ENCODE data around the gene KLHL7. TPM values are rescaled to one million over a fixed set of nuclear protein-coding genes. Genes with fewer than 3 reads are reported as not detected.

Gene KLHL7
- 17.7 and 19.7 TPM in 2 replicates for total RNA-seq

- DNase-seq (ENCODE audit: low read depth in 2 of 2) = peak; percentile 80 to 95
Observed at GRCh38 chr7:23105644-23106056, at the start of gene KLHL7. TSS of gene KLHL7 (plus strand) at chr7:23105785. CDS start at chr7:23106027, 242 bp downstream.

- DNase-seq (ENCODE audit: low read depth in 2 of 2) = no peak
Observed at GRCh38 chr7:23058408-23059096, 47.0 kb upstream of the KLHL7 start.

GRCh38 chr7:23061327-23061726, 44.3 kb upstream of the KLHL7 start:
- no peak for DNase-seq (ENCODE audit: low read depth in 2 of 2)

- no peak for DNase-seq (ENCODE audit: low read depth in 2 of 2)
Observed at GRCh38 chr7:23062452-23062851, 43.1 kb upstream of the KLHL7 start.

GRCh38 chr7:23065974-23066373, 39.6 kb upstream of the KLHL7 start:
- no peak for DNase-seq (ENCODE audit: low read depth in 2 of 2)

GRCh38 chr7:23067271-23067670, 38.3 kb upstream of the KLHL7 start:
- DNase-seq (ENCODE audit: low read depth in 2 of 2) = no peak

GRCh38 chr7:23072048-23072447, 33.5 kb upstream of the KLHL7 start:
- no peak for DNase-seq (ENCODE audit: low read depth in 2 of 2)

- no peak for DNase-seq (ENCODE audit: low read depth in 2 of 2)
Observed at GRCh38 chr7:23072922-23073321, 32.7 kb upstream of the KLHL7 start.

- peak; percentile 11 to 51 for DNase-seq (ENCODE audit: low read depth in 2 of 2)
Observed at GRCh38 chr7:23074443-23075261, 30.9 kb upstream of the KLHL7 start.

GRCh38 chr7:23075571-23075970, 30.0 kb upstream of the KLHL7 start:
- no peak for DNase-seq (ENCODE audit: low read depth in 2 of 2)

- peak in 1 of 2 donors; percentile 33 for DNase-seq (ENCODE audit: low read depth in 2 of 2)
Observed at GRCh38 chr7:23076772-23077171, 28.8 kb upstream of the KLHL7 start.

- DNase-seq (ENCODE audit: low read depth in 2 of 2) = no peak
Observed at GRCh38 chr7:23093111-23093510, 12.5 kb upstream of the KLHL7 start.

- no peak for DNase-seq (ENCODE audit: low read depth in 2 of 2)
Observed at GRCh38 chr7:23093546-23093945, 12.0 kb upstream of the KLHL7 start.

GRCh38 chr7:23096518-23097290, 8.9 kb upstream of the KLHL7 start:
- no peak for DNase-seq (ENCODE audit: low read depth in 2 of 2)

- DNase-seq (ENCODE audit: low read depth in 2 of 2) = no peak
Observed at GRCh38 chr7:23098029-23098428, 7.6 kb upstream of the KLHL7 start.

GRCh38 chr7:23098460-23098859, 7.1 kb upstream of the KLHL7 start:
- no peak for DNase-seq (ENCODE audit: low read depth in 2 of 2)

- no peak for DNase-seq (ENCODE audit: low read depth in 2 of 2)
Observed at GRCh38 chr7:23100697-23101096, 4.9 kb upstream of the KLHL7 start.

- DNase-seq (ENCODE audit: low read depth in 2 of 2) = no peak
Observed at GRCh38 chr7:23105086-23105643, 420 bp upstream of the KLHL7 start.

GRCh38 chr7:23106057-23106822, 655 bp downstream of the KLHL7 start:
- DNase-seq (ENCODE audit: low read depth in 2 of 2) = peak; percentile 11 to 50

GRCh38 chr7:23106823-23107663, 1.5 kb downstream of the KLHL7 start:
- peak; percentile 39 to 62 for DNase-seq (ENCODE audit: low read depth in 2 of 2)
